Hematopoietic multipotent progenitor cell treated with erythropoietin and hydrocortisone succinate and interleukin-3 and kit ligand, for 4 days (in vitro differentiated cells): Measurements from ENCODE around the gene TOMT.
"Not testable (repeated sequence)": the region's sequence is repeated elsewhere in the genome, so short reads cannot be mapped to it uniquely, and the experiment has no call there.

Experiments
- DNase-seq: peaks from one replicate; pipeline ENCODE4 v3.0.0-alpha.2; 2015

The TOMT gene

DNA sequence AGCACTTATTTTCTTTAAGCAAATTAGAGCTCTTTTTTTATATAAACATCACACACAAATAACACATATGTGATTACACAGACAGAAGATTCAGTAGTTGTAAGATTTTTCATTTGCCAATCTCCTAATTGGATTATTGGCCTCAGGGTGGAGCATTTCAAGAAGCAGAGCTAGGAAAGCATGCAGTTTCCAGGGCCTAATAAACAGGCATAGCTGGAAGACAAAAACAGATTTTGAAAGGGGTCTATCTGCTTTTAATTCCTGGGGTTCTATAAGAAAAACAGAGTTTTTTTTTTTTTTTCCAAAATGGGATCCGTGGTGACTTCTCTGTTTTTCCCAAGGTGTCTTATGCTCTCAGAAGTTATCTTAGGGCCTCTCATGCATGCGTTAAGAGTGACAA lies 22.2 kb downstream of the TOMT start:
- DNase-seq, result no peak

GRCh38 chr11:72129381-72129780 lies 23.7 kb downstream of the TOMT start:
- no peak for DNase-seq

DNA sequence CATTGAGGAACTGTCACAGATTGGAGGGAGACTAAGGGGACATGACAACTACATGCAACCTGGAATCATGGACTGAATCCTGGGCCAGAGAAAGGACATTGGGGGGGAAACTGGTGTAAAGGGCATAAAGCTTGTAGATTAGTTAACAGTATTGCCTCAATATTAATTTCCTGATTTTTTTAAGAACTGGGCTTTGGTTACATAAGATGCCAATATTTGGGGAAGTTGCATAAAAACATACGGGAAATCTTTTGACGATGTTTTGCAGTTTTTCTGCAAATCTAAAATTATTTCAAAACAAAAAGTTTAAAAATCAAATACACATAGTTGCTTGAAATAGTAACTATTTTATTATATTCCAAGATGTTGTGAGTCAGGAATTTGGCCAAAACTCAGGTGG lies 26.9 kb downstream of the TOMT start:
- peak; percentile 22 for DNase-seq

- DNase-seq, result not testable (repeated sequence)
Observed at GRCh38 chr11:72135473-72135872, 29.7 kb downstream of the TOMT start, which contains the start of gene FOLR3. TSS of gene FOLR3 (plus strand) at chr11:72135725. CDS start at chr11:72135953, 228 bp downstream.

DNA sequence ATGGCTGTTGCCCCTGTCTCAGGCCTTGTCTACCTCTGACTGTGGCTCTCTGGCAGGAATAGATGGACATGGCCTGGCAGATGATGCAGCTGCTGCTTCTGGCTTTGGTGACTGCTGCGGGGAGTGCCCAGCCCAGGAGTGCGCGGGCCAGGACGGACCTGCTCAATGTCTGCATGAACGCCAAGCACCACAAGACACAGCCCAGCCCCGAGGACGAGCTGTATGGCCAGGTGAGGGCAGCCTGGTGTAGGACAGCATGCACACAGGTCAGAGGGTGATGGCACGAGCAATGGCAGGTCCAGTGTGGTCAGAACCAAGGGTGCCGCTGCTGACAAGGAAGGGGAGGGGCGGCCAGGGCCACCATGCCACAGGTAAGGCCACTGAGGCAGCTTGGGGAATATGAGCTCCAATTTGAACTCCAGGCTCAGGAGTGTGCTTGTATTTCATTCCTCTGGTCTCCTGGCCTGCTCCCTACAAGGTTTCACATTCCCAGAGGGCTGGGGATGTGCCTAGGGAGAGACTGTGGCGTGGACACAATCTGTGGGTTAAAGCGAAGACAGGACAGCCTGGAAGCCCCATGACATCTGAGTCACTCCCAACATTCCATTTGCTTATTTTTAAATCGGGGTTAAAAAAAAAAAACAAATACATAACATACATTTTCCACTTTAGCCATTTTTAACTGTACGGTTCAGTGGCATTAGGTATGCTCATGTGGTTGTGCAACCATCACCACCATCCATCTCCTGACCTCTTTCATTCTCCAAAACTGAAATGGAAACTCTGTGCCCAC lies 30.4 kb downstream of the TOMT start:
- no peak for DNase-seq

DNA sequence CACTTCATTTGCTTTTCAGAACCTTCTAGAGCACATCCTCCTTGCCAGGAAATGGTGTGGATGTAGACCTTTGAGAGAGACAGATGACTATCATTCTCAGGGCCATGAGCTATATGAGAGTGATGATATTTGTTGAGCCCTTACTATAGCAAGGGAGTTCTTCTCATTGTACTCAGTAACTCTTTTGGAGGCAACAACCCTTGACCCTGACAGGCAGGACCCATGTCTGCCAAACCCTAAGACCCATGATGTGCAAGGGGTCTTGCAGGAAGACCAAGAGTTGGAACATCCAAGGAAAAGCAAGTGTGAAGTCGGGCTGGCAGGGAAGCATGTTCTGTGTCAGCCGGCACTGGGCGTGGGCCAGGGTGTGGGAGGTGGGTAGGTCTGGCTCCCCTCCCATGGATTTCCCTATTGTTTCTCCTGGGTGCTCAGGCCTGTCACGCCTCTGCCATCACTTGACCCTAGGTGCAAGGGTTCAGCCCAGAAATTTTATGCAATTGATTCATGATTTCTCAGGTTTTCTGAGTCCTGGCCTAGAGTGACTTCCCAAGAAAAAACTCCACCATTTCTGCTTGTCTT lies 31.0 kb downstream of the TOMT start:
- DNase-seq, result no peak

DNA sequence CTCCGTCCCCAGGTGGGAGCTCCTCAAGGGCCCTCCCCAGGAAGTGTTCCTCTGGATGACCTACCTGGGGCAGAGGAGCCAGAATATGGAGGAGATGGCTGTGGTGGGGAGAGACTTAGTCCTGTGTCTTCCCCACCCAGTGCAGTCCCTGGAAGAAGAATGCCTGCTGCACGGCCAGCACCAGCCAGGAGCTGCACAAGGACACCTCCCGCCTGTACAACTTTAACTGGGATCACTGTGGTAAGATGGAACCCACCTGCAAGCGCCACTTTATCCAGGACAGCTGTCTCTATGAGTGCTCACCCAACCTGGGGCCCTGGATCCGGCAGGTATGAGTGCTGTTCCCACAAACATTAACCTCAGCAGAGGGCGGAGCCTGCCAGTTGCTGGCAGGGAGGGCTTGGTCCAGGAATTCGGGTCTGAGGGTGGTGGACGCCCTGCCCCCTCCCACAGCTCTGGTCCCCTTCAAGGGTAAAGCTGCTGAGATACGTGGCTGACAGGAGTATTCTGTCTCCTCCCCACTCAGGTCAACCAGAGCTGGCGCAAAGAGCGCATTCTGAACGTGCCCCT lies 33.2 kb downstream of the TOMT start:
- no peak for DNase-seq

DNA sequence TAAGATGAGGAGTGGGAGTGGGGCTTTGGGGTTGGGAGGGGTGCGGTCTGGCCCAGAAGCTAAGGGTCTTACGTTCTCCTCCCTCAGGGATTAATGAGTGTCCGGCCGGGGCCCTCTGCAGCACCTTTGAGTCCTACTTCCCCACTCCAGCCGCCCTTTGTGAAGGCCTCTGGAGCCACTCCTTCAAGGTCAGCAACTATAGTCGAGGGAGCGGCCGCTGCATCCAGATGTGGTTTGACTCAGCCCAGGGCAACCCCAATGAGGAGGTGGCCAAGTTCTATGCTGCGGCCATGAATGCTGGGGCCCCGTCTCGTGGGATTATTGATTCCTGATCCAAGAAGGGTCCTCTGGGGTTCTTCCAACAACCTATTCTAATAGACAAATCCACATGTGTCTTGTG lies 33.8 kb downstream of the TOMT start:
- no peak for DNase-seq

DNA sequence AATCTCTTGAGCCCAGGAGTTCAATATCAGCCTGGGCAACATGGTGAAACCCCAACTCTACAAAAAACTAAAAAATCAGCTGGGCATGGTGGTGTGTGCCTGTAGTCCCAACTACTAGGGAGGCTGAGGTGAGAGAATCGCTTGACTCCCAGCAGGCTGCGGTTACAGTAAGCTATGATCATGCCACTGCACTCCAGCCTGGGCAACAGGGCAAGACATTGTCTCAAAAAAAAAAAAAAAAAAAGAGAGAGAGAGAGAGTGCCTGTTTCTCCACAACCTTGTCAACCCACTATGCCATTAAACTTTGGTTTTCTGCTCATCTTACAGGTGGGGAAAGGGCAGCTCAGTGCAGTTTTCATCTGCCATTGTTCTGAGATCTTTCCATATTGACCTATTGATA lies 34.9 kb downstream of the TOMT start:
- DNase-seq, result no peak

- peak; percentile 22 for DNase-seq
Observed at GRCh38 chr11:72141066-72141465, 35.3 kb downstream of the TOMT start.

DNA sequence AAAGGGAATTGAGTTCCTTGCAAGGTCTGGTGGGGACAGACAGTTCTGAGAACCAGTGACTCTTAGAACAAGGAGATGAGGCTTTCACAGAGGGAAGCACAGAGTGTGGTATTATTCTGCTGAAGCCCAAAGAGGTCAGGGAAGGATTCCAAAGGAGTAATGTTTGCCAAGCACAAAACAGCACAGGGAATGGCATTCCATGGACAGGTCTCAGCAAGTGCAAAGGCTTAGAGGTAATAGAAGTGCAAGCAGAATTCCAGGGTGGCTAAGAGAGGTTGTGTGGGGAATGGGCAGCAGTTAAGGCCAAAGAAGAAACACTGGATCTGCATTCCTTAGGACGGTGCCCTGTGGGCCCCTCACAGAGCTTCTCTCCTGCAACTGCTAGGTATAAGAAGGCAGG lies 36.4 kb downstream of the TOMT start:
- not testable (repeated sequence) for DNase-seq

DNA sequence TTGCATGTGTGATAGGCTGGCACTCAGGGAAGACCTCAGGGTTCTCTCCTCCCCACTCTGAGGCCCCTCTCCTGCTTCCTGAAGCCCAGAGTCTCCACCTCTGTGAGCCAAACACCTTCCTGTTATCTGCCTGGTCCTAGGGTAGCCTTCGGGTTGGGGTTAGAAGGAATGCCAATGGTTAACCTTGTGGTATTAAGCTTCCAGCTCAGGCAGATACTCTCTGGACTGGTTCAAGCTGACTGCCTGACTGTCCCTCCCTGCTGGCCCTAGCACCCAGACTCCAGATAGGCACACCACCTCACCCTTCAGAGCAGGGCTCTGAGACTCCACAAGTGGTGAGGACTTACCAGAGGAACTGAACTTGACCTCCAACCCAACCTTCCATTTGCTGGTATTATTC lies 36.8 kb downstream of the TOMT start:
- not testable (repeated sequence) for DNase-seq

DNA sequence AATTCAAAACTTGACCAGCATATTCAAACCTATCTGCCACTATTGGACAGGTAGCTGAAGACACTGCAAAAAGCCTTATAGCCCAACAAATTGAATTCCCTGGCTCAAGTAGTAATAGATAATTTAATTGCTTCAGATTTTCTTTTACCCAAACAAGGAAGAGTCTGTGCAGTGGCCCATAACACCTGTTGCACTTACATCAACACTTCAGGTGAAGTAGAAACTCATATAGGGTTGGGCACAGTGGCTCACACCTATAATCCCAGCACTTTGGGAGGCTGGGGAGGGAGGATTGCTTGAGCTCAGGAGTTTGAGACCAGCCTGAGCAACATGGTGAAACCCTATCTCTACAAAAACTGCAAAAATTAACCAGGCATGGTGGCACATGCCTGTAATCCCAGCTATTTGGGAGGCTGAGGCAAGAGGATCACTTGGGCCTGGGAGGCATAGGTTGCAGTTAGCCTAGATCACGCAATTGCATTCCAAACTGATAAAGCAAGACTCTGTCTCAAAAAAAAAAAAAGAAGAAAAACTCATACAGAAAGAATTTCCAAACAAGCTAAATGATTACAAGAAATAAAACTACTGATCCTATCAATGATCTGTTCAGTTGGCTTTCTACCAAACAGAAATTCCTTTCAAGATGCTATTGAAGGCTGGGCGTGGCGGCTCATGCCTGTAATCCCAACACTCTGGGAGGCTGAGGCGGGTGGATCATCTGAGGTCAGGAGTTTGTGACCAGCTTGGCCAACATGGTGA lies 39.3 kb downstream of the TOMT start:
- DNase-seq, result no peak

DNA sequence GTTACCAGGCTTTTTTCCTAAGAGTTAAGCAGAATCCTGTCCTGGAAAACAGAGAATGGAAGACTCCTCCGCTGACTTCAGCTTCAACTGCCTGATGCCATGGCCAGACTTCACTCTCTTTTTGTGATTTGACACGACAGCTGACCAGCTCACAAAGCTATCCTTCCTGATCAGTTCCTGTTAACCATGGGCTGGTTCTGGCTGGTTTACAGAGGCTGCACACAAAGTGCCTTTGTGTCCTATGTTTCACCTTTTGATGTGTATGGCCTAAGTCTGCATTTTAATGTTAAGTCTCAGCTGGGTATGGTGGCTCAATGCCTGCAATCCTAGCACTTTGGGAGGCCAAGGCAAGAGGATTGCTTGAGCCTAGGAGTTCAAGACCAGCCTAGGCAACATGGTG lies 40.9 kb downstream of the TOMT start:
- no peak for DNase-seq

- DNase-seq, result no peak
Observed at GRCh38 chr11:72150882-72151281, 45.2 kb downstream of the TOMT start.

DNA sequence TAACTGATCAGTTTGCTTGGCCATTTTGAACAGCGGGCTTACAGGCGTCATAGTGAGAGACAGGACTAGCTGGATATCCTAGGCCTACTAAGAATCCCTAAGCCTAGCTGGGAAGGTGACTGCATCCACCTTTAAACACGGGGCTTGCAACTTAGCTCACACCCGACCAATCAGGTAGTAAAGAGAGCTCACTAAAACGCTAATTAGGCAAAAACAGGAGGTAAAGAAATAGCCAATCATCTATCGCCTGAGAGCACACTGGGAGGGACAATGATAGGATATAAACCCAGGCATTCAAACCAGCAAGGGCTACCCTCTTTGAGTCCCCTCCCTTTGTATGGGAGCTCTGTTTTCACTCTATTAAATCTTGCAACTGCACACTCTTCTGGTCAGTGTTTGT lies 48.1 kb downstream of the TOMT start:
- DNase-seq, result not testable (repeated sequence)

DNA sequence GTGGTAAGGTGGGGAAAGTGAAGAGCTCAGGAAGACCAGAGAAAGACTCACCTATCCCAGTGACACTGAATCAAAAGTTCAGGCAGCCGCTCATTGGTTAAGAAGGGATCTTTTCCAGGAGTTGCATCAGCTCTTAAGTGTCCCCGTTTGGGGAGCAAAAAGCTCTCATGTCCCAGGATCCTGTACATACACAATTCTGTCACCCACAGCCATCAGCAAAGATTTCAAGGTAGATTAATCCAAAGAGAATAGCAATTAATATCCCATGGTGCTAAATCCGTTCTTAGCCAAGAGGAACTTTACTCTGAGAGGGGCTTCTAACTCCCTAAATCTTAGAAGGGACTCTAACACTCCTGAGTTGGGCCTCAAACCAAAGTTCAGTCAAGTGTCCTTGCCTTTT lies 49.1 kb downstream of the TOMT start:
- no peak for DNase-seq

GRCh38 chr11:72155751-72156150 lies 50.0 kb downstream of the TOMT start:
- DNase-seq, result no peak

GRCh38 chr11:72157131-72157530 lies 51.4 kb downstream of the TOMT start:
- DNase-seq, result peak; percentile 54
